HG03060 (cell line): ENCODE results near the gene KLHDC4.

Source experiments
- ATAC-seq: cut with Tn5 transposase; IDR thresholded peaks from one replicate; pipeline ENCODE4 v1.9.1; 2021; ENCODE audit warnings: low read depth, moderate number of reproducible peaks; ENCODE audit not compliant: unreplicated experiment

The KLHDC4 gene

DNA sequence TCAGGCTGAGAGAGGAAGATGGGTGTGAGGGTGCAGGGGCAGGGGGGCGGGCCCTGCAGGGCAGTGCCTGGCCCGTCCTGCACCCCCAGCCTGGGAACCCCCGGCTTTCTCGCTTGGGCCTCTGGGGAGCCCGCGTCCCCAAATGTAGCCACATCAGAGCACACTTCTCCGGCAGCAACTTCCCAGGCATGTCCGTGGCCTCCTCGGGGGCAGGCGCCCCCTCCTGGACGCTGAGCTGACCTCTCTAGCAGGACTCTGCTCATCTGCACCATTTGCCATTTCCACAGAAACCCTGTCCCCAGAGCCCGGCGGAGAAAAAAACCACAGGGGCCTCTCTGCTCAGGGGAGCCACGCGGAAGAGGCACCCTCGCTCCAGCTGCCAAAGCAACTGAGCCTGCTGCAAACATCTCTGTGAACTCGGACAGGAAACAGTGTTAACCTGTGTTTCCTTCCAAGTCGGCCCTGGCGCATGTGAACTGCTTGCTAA lies 63.4 kb downstream of the KLHDC4 start:
- ATAC-seq = peak; percentile 31

DNA sequence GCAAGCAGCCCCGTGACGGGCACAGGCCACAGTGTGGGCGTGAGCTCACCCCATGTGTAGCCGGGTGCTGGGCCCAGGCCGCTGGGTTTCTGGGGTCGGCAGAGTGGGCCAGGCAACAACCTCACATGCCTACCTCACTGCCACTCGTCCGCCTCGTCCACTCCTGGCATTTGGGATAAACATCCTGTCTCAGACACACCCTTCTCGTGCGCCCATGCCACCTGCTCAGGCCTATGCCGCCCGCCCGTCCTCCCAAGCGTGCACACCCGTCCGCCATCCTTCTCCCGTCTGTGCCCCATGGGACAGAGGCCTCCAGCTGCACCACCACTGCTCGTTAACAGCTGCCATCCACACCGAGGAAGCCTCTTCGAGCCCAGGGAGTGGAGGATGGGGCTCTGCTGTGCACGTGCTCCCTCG lies 64.3 kb downstream of the KLHDC4 start:
- ATAC-seq = no peak

DNA sequence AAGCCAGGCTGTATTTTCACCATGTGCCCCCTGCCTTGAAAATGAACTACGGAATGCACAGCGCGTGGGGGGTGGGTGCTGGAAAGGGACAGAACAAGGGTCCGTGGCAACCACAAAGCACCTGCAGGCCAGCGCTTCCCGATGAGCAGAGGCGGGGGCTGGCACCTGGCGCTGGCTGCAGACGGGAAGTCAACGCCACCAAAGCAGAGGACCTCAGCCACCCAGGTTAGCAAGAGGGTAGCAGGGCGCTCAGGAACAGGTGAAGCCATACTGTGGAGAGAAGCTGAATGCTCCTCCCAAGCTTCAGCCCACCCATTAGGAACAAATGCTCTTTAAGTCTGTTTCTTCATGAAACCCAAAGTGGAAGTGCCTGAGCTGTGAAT lies 64.7 kb downstream of the KLHDC4 start:
- no peak for ATAC-seq

DNA sequence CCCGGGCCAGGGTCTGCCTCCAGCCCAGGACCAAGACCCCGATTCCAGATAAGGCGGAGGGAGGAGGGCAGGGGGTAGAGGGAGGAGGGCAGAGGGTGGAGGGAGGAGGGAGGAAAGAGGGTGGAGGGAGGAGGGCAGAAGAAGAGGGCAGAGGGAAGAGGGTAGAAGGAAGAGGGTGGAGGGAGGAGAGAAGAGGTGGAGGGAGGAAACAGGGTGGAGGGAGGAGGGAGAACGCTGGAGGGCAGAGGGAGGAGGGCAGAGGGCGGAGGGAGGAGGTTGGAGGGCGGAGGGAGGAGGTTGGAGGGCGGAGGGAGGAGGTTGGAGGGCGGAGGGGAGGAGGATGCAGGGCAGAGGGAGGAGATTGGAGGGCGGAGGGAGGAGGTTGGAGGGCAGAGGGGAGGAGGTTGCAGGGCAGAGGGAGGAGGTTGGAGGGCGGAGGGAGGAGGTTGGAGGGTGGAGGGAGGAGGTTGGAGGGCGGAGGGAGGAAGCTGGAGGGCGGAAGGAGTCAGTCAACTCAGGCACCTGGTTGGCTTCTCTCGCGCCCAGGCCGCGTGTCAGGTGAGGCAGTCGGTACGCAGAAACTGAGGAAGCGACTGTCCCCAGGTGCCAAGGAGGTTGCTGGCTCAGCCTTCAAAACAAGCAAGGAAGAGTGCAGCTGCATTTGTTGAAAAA lies 65.2 kb downstream of the KLHDC4 start:
- ATAC-seq = no peak

DNA sequence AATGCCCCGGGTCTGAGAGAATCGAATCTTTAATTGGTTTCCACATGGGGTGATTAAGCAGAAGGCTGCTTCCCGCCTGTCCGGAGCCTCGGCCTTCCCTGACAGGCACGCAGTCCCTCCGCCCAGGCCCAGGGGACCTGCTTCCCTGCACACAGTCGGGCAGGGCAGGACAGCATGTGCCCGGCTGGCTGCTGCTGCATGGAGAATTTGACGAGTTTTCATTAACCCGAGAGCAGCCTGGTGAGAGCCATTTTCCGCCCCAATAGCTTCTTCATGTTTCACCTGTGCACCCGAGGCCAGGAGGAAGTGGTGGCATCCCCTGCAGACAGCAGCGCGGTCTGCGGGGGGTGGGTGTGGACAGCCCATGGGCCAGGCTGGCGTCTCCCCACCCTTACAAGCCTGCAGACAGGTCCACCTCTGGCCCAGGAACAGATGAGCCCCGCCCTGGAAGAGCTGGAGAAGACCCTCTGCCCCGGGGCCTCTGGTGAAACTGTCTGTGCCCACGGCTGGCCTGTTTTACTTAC lies 67.0 kb downstream of the KLHDC4 start:
- ATAC-seq = no peak

DNA sequence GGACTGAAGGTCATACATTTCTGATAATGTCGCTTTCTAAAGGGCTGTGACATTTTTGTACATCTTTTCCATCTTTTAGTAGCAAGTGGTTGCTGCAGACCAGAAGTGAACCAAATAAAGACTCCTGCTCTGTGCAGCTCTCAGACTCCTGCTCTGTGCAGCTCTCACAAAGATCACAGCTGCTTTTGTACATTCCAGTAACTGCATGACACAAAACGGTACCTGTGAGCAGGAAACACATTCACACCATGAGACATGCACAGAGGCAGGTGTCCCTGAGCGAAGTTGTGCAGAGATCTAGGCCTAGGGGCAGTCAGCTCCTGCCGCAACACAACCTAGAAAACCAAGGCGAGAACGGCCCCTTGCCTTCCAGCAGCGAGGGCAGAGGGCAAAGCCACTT lies 67.5 kb downstream of the KLHDC4 start:
- ATAC-seq = no peak

DNA sequence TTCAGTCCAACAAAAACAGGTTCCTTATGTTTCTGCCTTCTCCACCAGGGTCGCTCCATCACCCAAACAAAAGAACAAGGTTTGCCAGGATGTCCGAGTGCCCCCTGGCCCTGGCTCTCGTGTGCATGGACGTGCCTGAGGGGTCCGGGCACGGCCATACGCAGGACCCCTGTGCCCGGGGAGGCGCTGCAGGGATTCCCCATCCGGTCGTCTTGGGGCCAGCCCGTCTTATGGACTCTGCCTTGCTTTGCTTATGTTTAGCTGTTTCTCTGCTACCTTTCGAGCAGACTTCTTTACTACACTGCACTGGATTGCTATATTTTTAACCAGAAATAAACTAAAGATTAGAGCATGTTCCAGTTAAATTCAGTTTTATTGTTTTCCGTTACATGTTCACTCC lies 68.0 kb downstream of the KLHDC4 start:
- ATAC-seq = no peak

DNA sequence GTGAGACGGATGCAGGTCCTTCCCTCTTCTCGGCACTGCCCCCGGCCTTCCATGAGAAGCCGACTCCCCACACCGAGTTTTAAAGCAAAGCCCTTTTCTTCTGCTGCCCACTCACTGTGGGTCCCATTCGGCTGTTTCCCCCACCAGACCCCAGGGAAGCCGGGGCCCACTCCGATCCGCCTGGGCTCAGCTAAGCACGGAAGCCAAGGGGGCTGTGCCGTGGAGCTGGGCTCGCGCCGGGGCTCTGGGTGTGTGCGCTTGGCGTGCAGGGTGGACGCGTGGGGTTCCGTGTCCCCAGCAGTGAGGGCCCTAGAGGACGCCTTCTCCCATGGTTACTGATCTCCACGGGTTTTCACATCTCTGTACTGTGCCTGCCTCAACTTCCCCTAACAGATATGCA lies 68.5 kb downstream of the KLHDC4 start:
- ATAC-seq = no peak

DNA sequence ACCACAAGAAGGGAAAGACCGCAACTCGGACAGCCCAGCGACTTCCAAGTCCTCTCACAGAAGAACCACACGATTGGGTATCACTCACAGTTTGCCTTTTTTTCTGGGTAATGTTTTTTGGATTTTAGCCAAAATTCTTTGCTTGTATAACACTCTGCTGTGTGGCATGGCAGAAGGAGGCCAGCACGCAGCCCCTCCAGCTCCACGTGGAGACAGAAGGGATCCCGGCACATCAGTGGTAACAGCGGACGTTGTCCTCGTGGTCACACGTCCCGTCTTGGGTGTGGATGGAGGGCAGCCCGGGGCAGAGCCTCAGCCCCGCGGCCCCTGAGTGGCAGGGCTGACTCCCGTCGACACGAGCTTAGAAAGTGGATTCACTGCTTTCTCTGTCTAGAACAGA lies 69.1 kb downstream of the KLHDC4 start:
- ATAC-seq = no peak

DNA sequence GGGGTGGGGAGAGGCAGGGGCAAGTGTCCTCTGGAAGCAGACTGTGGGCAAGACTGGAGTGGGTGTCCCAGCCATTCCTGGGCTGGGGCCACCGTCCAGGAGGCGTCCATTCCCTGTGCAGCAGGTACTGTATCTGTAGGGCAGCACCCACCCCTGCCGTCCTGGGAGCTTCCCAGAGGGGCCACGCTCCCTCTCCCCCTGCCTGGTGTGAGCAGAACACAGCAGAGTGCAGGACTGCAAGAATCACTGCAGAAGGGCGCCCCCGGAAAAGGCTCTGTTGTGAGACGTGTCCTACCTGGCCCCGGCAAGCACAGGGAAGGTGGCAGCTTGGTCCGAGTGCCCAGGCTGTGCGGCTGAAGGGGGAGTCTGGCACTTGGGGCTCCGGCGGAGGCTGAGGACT lies 70.3 kb downstream of the KLHDC4 start:
- no peak for ATAC-seq

DNA sequence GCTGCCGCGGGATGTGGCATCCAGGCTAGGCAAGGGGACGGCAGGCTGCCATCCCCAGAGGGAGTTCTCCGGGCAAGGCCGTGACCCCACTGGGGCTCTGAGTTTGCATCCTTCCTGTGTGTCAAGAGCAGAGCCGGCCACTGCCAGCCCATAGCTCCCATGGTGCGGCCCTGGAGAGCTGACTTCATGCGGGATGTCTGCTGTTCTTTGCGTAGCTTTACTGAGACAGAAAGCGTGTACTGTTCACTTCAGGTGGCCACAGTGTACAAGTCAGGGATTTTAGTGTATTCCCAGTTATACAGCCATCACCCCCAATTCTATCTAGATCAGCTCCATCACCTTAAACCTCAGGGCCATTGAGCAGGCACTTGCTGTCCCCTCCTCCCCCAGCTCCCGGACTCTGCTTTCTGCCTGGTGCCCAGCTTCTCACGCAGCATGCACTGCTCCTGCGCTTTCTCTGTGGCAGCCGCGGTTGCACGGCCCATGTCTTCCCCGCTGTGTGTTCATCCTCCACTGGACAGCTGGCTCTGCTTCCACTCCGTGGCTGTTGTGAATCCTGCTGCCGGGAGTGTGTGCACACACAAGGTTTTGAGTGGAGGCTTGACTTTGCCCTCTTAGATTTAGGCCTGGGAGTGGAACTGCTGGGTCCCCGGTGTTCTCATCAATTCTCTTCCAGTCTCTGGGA lies 71.2 kb downstream of the KLHDC4 start:
- no peak for ATAC-seq

DNA sequence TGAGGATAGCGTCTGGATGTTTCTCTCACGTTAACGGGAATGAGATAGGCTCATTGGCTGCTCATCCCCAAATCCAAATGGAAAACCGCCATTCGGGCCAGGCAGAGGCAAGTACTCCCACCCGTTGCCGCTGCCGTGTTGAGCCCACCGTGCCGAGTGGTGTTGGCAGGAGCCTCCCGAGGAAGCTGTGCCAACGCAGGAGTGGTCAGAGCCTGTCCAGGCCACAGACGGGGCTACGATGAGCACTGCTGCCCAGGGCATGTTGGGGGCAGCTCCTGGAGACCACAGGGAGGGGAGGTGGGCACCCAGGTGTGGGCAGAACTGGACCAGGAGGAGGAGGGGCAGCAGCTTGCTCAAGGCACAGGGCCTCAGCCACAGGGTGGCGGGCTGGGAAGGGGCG lies 72.0 kb downstream of the KLHDC4 start:
- ATAC-seq = no peak

DNA sequence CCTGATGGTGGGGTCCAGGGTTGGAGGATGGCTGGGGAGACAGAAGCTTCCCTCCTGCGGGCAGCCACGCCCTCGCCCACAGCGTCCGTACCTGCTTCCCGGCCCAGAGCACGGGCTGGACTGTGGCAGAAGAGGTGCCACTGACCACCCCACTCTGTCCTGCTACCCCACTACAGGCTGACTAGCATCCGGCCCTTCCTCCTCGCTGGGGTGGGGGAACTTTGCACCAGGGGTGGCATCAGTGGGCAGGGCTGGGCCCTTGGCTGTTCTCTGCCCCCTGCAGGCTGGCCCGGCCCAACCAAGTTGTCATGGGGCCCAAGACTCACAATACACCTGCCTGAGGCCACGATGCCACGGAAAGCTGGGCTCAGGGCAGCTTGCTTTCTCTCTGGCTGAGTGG lies 73.0 kb downstream of the KLHDC4 start:
- ATAC-seq = no peak

DNA sequence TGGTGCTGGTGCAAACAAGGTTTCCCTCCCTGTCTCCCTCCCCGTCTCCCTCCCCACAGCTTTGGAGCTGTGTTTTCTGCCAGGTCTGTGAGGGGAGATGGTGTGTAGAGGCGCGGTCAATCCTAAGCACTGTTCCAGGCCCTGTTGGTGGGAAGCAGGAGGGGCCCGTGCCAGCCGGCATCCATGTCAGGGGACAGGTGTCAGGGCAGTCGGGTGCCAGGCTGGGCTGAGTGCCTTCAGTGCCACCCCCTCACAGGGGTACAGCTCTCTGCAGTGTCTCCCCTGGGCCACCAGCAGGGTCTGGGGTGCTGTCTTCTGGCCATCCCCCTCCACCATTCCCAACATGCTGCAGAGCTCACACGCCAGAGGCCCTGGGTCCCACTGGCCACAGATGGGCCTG lies 73.6 kb downstream of the KLHDC4 start:
- ATAC-seq = no peak

DNA sequence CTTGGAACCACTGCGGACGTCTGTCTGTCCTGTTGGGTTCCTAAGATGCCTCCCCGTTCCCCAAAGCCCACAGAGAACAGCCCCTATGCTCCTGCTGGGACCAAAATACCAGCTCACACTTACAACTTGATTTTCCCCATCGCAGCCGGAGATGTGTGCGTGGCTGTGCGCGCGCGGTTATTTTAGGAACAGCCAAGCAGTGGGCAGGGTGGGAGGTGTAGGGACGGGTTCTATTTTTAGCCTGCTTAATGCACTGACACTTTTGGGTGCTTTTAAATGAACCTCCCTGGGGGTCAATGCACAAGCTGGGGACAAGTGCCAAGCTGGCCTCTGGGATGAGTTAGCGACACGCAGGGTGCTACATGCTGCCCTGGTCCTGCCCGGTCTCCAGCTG lies 74.1 kb downstream of the KLHDC4 start:
- ATAC-seq = no peak

DNA sequence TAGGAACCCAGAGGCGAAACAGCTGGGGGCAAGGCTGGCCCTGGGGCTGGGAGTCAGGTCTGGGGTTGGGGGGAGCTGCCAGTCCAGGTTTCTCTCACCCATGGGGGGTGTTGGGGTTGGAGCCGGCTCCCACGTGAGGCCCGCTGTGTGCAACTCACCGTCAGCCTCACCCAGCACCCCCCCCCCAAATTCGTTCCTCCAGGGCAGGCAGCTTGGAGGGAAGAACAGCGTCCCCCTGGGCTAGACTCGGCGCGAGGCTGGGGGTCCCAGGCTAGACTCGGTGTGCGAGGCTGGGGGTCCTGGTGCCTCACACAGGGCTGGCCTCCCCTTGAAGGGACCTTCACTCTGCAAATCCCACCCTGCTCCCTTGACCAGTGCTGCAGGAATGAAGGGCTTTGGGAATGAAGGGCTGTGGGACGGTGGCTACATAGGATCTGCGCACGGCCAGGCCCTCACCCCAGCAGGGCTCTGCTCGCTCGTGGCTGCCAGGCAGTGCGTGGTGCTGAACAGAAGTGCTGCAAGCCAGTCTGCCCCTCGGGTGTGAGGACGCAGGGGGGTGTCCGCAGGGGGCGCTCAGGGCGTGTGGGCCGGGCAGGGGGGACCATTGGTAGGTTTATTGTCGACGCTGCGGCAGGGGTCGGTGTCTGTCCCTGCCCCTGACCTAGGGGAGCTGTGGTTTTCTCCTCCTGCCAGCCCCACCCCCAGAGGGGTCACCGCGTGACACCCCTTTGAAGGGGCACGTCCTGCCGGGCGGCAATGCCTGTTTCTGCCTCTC lies 74.7 kb downstream of the KLHDC4 start:
- no peak for ATAC-seq

DNA sequence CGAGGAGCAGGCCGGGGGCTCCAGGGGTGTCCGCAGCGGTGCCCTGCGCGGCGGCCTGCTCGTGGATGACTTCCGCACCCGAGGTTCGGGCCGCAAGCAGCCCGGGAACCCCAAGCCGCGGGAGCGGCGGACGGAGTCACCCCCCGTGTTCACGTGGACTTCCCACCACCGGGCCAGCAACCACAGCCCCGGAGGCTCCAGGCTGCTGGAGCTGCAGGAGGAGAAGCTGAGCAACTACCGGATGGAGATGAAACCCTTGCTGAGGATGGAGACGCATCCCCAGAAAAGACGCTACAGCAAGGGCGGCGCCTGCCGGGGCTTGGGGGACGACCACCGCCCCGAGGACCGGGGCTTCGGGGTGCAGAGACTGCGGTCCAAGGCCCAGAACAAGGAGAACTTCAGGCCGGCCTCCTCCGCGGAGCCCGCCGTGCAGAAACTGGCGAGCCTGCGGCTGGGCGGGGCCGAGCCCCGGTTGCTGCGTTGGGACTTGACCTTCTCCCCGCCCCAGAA lies 75.8 kb downstream of the KLHDC4 start:
- ATAC-seq = no peak

DNA sequence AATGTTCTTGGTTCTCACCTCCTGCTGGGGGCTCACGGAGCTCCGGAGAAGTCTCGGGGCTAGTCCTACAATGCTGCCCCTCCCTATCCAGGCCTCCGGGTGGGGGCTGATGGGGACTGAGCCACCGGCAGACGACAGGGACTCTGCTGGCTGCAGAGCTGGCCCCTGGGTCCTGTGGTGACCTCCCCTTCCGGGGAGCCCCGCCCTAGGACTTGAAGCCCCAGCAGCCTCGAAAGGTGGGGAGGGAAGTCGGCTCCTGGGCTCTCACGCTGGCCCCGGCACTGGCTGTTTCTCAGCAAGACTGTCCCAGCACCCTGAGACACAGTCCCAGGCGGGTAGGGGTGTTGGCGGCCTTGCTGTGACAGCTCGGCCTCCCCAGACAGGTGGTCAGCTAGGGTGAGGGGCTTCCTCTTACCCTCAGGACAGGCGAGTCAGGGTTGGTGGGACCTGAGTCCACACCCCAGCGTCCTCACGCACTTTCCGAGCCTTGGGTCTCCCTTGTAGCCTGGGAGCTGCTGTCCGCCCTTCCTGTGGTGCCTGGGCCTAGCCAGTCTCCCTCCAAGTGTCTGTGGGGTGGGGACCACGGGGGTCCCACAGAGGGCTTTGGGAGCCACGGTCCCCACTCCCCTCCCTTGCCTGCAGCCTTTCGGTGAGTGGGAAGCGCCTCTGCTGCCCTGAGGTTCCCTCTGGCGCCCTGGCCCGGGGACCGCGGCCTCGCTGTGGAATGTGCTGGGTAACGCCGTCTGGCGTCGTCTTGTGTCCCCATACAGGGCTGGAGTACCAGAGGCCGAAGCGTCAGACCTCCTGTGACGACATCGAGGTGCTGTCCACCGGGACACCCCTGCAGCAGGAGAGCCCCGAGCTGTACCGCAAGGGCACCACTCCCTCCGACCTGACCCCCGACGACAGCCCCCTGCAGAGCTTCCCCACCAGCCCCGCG lies 76.6 kb downstream of the KLHDC4 start:
- ATAC-seq = no peak

DNA sequence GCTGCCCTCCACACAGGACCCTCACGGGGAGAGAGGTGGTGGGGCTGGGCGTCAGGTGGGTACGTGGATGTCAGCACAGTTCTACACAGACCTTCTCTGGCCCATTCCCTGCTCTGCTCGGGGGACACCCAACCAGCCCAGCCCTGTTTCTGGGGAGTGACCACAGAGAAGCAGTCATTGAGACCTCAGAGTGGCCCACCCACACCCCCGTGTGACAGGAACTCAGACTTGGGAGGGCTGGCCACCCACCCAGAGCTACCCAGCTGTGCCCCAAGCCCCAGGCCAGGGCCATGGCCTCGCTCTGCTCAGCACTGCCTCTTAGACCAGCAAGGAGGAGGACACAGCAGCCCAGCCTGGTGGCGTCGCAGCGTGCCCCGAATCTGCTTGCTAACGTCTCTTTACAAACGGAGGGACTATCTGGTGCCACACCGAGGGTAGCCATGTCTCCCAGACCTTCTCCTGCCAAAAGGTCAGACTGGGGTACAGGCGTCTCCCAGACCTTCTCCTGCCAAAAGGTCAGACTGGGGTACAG lies 77.7 kb downstream of the KLHDC4 start:
- no peak for ATAC-seq
